ENCODE results near the gene EEFSEC. TPM values are rescaled to one million over a fixed set of nuclear protein-coding genes. Genes with fewer than 3 reads are reported as not detected.

EEFSEC gene
- polyA plus RNA-seq, 1 experiment = 6.8 TPM

DNA sequence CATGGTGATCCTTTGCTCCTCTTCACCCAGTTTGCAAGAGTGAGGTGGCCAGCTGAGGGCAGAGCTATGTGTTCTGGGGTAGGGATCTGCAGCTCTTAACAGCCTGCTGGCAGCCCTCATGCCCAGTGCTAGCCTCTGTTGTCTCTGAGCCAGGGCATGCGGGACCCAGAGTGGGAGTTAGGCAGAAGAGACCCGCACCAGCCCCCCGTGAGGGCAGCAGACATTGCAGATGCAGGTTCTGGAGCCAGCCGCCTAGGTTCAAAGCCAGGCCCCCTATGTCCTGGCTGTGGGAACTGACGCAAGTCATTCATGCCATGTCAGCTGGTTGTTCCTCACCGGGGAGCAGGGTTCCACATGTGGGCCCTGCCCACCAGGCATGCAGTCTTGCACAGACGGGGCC is 238.7 kb downstream of the EEFSEC start:
- ChIA-PET POLR2A (no interaction called here), CTCF (no interaction called here)
- Histone ChIP-seq H3K9me3 (ENCODE audit: control insufficient read depth, insufficient read depth, low read length) (no peaks in the 10 kb centered on the region; the same call in 1 of the 2 replicates), H3K27me3 (ENCODE audit: control insufficient read depth, insufficient read depth, low read length) (peaks cover 2% of the 10 kb centered on the region), H3K4me3 (ENCODE audit: low read depth, low read length) (no peak overlapping the region), H3K27ac (ENCODE audit: low read depth, low read length) (no peak overlapping the region)
- TF ChIP-seq CTCF (IDR thresholded peaks at IDR 0.05; ENCODE audit: low read depth, low read length) = no peak
- DNase-seq (ENCODE audit: low read depth, low spot score) = no peak

GRCh38 chr3:128392818-128393544 is 239.7 kb downstream of the EEFSEC start:
- H3K27me3 ChIP-seq (ENCODE audit: control insufficient read depth, insufficient read depth, low read length) = no peaks in the 10 kb centered on the region
- no peak overlapping the region for H3K27ac ChIP-seq (ENCODE audit: low read depth, low read length)
- no peak for DNase-seq (ENCODE audit: low read depth, low spot score)
- no peaks in the 10 kb centered on the region for H3K9me3 ChIP-seq (ENCODE audit: control insufficient read depth, insufficient read depth, low read length)
- no peak overlapping the region for H3K4me3 ChIP-seq (ENCODE audit: low read depth, low read length)
- TF ChIP-seq CTCF (IDR thresholded peaks at IDR 0.05; ENCODE audit: low read depth, low read length) = no peak
- CTCF ChIA-PET = no interaction called here
- POLR2A ChIA-PET = no interaction called here

- no peaks in the 10 kb centered on the region for H3K27me3 ChIP-seq (ENCODE audit: control insufficient read depth, insufficient read depth, low read length)
- H3K9me3 ChIP-seq (ENCODE audit: control insufficient read depth, insufficient read depth, low read length) = no peaks in the 10 kb centered on the region
- POLR2A ChIA-PET = no interaction called here
- H3K4me3 ChIP-seq (ENCODE audit: low read depth, low read length) = no peak overlapping the region
- no peak for DNase-seq (ENCODE audit: low read depth, low spot score)
- no peak overlapping the region for H3K27ac ChIP-seq (ENCODE audit: low read depth, low read length)
- no peak for TF ChIP-seq CTCF (IDR thresholded peaks at IDR 0.05; ENCODE audit: low read depth, low read length)
- CTCF ChIA-PET = no interaction called here
These were observed 240.8 kb downstream of the EEFSEC start for GRCh38 chr3:128394033-128394432.

- H3K4me3 ChIP-seq (ENCODE audit: low read depth, low read length) = no peak overlapping the region
These were observed 241.8 kb downstream of the EEFSEC start for GRCh38 chr3:128395046-128395445.

More at GRCh38 chr3:128395046-128395445, 241.8 kb downstream of the EEFSEC start:
- no peak for DNase-seq (ENCODE audit: low read depth, low spot score)
- TF ChIP-seq CTCF (IDR thresholded peaks at IDR 0.05; ENCODE audit: low read depth, low read length) = no peak
- Histone ChIP-seq H3K9me3 (ENCODE audit: control insufficient read depth, insufficient read depth, low read length) (no peaks in the 10 kb centered on the region; the same call in 1 of the 2 replicates), H3K27me3 (ENCODE audit: control insufficient read depth, insufficient read depth, low read length) (no peaks in the 10 kb centered on the region), H3K27ac (ENCODE audit: low read depth, low read length) (no peak overlapping the region)
- ChIA-PET CTCF (interaction anchor here (0.6 to 1.0 kb wide), 2 partner anchors 224 to 479 kb away, joined by 3 to 7 read pairs; no protein-coding TSS in a partner anchor), POLR2A (interaction anchor here (1.4 kb wide), 1 partner anchor 16 kb away, joined by 4 read pairs; no protein-coding TSS in a partner anchor)

Data from AG04450 (cell line).